GM21576 (cell line): ENCODE data around the gene RASD2.

Source experiments
- ATAC-seq: cut with Tn5 transposase; IDR thresholded peaks from one replicate; pipeline ENCODE4 v1.9.1; 2021; ENCODE audit warnings: mild to moderate bottlenecking, moderate library complexity; ENCODE audit not compliant: unreplicated experiment

RASD2 gene

GRCh38 chr22:35558031-35558430 is 17.4 kb downstream of the RASD2 start:
- ATAC-seq: no peak

- no peak for ATAC-seq
These were observed 18.1 kb downstream of the RASD2 start for GRCh38 chr22:35558719-35559118.

- ATAC-seq: no peak
These were observed 18.8 kb downstream of the RASD2 start for GRCh38 chr22:35559354-35560005.

- ATAC-seq: no peak
These were observed 19.7 kb downstream of the RASD2 start for GRCh38 chr22:35560366-35560765.

GRCh38 chr22:35560824-35561223 is 20.2 kb downstream of the RASD2 start:
- no peak for ATAC-seq

- no peak for ATAC-seq
These were observed 21.3 kb downstream of the RASD2 start for GRCh38 chr22:35561796-35562526.

- ATAC-seq: no peak
These were observed 22.6 kb downstream of the RASD2 start for GRCh38 chr22:35563211-35563610.

- ATAC-seq: no peak
These were observed 24.6 kb downstream of the RASD2 start for GRCh38 chr22:35564975-35565867.

- no peak for ATAC-seq
These were observed 26.9 kb downstream of the RASD2 start for GRCh38 chr22:35567351-35568141.

GRCh38 chr22:35568751-35569739 is 28.4 kb downstream of the RASD2 start:
- ATAC-seq: no peak

GRCh38 chr22:35569916-35570315 is 29.3 kb downstream of the RASD2 start:
- no peak for ATAC-seq

GRCh38 chr22:35570686-35571194 is 30.1 kb downstream of the RASD2 start:
- no peak for ATAC-seq

- no peak for ATAC-seq
These were observed 31.9 kb downstream of the RASD2 start for GRCh38 chr22:35572556-35572955.

- ATAC-seq: no peak
These were observed 34.6 kb downstream of the RASD2 start for GRCh38 chr22:35575116-35575748.

- ATAC-seq: no peak
These were observed 36.0 kb downstream of the RASD2 start for GRCh38 chr22:35576671-35577070.

GRCh38 chr22:35577799-35578659 is 37.4 kb downstream of the RASD2 start:
- ATAC-seq: no peak

GRCh38 chr22:35578836-35579575 is 38.4 kb downstream of the RASD2 start:
- ATAC-seq: no peak
